Activated naive CD4-positive, alpha-beta T cell treated with Interleukin-2 at 50 U/mL for 16 hours (primary cell): ENCODE measurements around the gene FBLN2.
"Not testable (repeated sequence)": the region's sequence is repeated elsewhere in the genome, so short reads cannot be mapped to it uniquely, and the experiment has no call there.

ENCODE experiments used
- DNase-seq: peaks from one replicate; pipeline ENCODE4 v3.0.0-alpha.2; 2020

FBLN2 gene

GRCh38 chr3:13548696-13549622, at the start of gene FBLN2:
Gene FBLN2, plus strand, starts transcription at chr3:13549125. Its CDS starts 21,231 bp downstream, at chr3:13570356.
- DNase-seq: peak; percentile 6

- DNase-seq: not testable (repeated sequence)
Measured at GRCh38 chr3:13499246-13499645, 49.7 kb upstream of the FBLN2 start.

GRCh38 chr3:13500133-13500885, 48.6 kb upstream of the FBLN2 start:
- no peak for DNase-seq

- no peak for DNase-seq
Measured at GRCh38 chr3:13501056-13501455, 47.9 kb upstream of the FBLN2 start.

GRCh38 chr3:13501521-13501920, 47.4 kb upstream of the FBLN2 start:
- no peak for DNase-seq

- no peak for DNase-seq
Measured at GRCh38 chr3:13501958-13502790, 46.8 kb upstream of the FBLN2 start.

GRCh38 chr3:13502791-13503060, 46.2 kb upstream of the FBLN2 start:
- DNase-seq: no peak

GRCh38 chr3:13504161-13504831, 44.6 kb upstream of the FBLN2 start:
- no peak for DNase-seq

GRCh38 chr3:13505147-13506130, 43.5 kb upstream of the FBLN2 start:
- DNase-seq: no peak

- DNase-seq: no peak
Measured at GRCh38 chr3:13506239-13506638, 42.7 kb upstream of the FBLN2 start.

- DNase-seq: no peak
Measured at GRCh38 chr3:13506680-13507079, 42.2 kb upstream of the FBLN2 start.

- DNase-seq: no peak
Measured at GRCh38 chr3:13507247-13507569, 41.7 kb upstream of the FBLN2 start.

GRCh38 chr3:13507570-13508339, 41.2 kb upstream of the FBLN2 start:
- DNase-seq: no peak

- no peak for DNase-seq
Measured at GRCh38 chr3:13508496-13508895, 40.4 kb upstream of the FBLN2 start.

- no peak for DNase-seq
Measured at GRCh38 chr3:13509059-13509815, 39.7 kb upstream of the FBLN2 start.

GRCh38 chr3:13509816-13510192, 39.1 kb upstream of the FBLN2 start:
- no peak for DNase-seq

- no peak for DNase-seq
Measured at GRCh38 chr3:13512451-13512850, 36.5 kb upstream of the FBLN2 start.

GRCh38 chr3:13513051-13513912, 35.6 kb upstream of the FBLN2 start:
- no peak for DNase-seq

GRCh38 chr3:13513913-13514517, 34.9 kb upstream of the FBLN2 start:
- no peak for DNase-seq
